ENCODE measurements around the gene ITPKB. TPM values are rescaled to one million over a fixed set of nuclear protein-coding genes. Genes with fewer than 3 reads are reported as not detected.
A peak's percentile ranks its signal among the peaks of the same experiment; 100 is the strongest.

The ITPKB gene
- total RNA-seq, 2 donors from 2014 or later, result 26.9 to 28.4 TPM

DNA sequence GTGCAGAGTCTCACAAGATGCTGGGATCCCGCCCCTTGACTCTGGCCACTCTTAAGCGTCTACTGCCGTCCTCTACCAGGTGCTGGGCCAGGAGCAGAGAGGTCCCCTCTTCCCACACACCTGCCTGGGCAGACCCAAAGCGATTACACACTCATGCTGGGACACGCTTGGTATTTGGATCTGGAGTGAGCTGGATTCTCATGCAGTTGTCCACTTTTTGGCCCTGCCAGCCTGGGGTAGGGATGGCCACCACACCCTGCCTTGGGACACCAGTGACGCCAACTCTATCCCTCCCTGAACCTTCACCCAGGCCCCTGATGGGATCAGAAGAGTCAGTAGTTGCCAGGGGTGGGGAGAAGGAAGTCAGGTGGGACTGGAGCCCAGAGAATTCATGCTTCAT, 28.6 kb downstream of the ITPKB start:
- H3K9me3 ChIP-seq, result no peaks in the 10 kb centered on the region
- TF ChIP-seq, protein P1, sequence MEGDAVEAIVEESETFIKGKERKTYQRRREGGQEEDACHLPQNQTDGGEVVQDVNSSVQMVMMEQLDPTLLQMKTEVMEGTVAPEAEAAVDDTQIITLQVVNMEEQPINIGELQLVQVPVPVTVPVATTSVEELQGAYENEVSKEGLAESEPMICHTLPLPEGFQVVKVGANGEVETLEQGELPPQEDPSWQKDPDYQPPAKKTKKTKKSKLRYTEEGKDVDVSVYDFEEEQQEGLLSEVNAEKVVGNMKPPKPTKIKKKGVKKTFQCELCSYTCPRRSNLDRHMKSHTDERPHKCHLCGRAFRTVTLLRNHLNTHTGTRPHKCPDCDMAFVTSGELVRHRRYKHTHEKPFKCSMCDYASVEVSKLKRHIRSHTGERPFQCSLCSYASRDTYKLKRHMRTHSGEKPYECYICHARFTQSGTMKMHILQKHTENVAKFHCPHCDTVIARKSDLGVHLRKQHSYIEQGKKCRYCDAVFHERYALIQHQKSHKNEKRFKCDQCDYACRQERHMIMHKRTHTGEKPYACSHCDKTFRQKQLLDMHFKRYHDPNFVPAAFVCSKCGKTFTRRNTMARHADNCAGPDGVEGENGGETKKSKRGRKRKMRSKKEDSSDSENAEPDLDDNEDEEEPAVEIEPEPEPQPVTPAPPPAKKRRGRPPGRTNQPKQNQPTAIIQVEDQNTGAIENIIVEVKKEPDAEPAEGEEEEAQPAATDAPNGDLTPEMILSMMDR (IDR thresholded peaks at IDR 0.05), result no peak
- no peak overlapping the region for H3K4me3 ChIP-seq
- no peaks in the 10 kb centered on the region for H3K36me3 ChIP-seq
- H3K4me1 ChIP-seq (ENCODE audit: control insufficient read depth in 1 of 2, low read depth in 2 of 2), result peaks cover 0 to 34% of the 10 kb centered on the region in 2 donors
- no peak for ATAC-seq (ENCODE audit: insufficient number of reproducible peaks, low FRiP score, low read depth)
- H3K27me3 ChIP-seq (replicated peaks; ENCODE audit: insufficient read depth), result no peaks in the 10 kb centered on the region
- DNase-seq (ENCODE audit: low spot score), result no peak
- no peak overlapping the region for H3K27ac ChIP-seq

DNA sequence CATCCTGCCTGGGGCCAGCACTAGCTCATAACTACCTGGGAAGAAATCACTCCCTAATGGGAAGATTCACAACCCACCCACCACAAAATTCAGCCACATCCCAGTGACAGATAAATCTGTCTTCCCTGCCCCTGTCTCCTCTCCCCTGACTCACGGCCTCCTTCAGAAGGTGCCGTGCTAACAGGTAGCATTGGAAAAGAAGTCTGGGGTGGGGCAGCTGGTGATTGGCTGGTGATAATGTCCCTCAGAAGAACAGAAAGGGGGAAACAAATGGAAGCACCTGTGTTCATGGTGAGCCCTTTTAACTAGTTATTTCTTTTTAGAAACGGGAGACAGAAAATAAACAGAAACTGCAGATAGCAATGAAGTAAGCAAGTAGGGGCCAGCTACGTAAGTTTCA, 29.1 kb downstream of the ITPKB start:
- Histone ChIP-seq H3K4me1 (ENCODE audit: control insufficient read depth in 1 of 2, low read depth in 2 of 2) (peaks cover 0 to 34% of the 10 kb centered on the region in 2 donors), H3K4me3 (no peak overlapping the region), H3K36me3 (no peaks in the 10 kb centered on the region), H3K9me3 (no peaks in the 10 kb centered on the region), H3K27me3 (replicated peaks; ENCODE audit: insufficient read depth) (no peaks in the 10 kb centered on the region), H3K27ac (no peak overlapping the region)
- ATAC-seq (ENCODE audit: insufficient number of reproducible peaks, low FRiP score, low read depth) (no peak), DNase-seq (ENCODE audit: low spot score) (no peak)
- TF ChIP-seq, protein P1 (IDR thresholded peaks at IDR 0.05), result no peak

DNA sequence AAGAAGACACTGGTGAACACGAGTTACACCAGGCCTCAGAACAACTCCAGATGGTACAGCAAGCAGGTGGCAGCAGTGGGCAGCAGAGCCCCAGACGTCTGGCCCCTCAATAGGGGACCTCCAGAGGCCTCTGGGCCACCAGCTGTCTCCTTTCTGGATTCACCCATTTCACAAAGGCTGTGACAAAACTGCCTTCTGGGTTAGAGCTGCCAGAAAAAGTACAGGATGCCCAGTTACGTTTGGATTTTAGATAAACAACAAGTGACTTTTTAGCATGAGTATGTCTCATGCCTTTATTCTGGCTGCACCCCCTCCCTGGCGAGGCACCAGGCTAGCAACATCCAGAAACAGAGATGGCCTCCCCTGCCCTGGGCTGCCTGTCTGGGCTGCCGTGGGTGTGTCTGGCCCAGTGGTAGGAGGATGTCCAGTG, 30.1 kb downstream of the ITPKB start:
- Histone ChIP-seq H3K27me3 (replicated peaks; ENCODE audit: insufficient read depth) (no peaks in the 10 kb centered on the region), H3K4me1 (ENCODE audit: control insufficient read depth in 1 of 2, low read depth in 2 of 2) (peaks cover 0 to 39% of the 10 kb centered on the region in 2 donors), H3K4me3 (no peak overlapping the region), H3K27ac (peak overlapping the region; percentile 37 to 49), H3K36me3 (no peaks in the 10 kb centered on the region), H3K9me3 (no peaks in the 10 kb centered on the region)
- no peak for ATAC-seq (ENCODE audit: insufficient number of reproducible peaks, low FRiP score, low read depth)
- DNase-seq (ENCODE audit: low spot score), result no peak
- TF ChIP-seq, protein P1 (IDR thresholded peaks at IDR 0.05), result no peak

DNA sequence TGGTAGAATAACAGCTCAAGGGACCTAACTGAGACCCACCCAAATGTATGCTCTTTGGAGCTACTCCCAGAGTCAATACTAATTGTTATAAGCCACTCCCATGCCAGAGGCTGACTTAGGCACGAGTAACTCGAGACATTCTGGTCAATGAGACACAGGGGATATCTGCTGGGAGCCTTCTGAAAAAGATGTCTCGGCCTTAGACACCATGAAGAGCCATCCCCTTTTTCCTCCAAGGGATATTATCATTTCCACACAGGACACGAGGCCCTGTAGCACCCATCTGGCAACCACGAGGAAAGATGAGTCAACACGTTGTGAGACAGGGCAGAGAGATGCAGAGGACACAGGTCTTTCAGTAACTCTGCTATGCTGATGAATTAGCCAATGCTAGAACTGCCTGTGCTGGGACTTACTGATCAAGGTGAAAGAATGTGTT, 30.7 kb downstream of the ITPKB start:
- H3K27ac ChIP-seq, result peak overlapping the region; percentile 37 to 49
- H3K9me3 ChIP-seq, result no peaks in the 10 kb centered on the region
- peaks cover 0 to 38% of the 10 kb centered on the region in 2 donors for H3K4me1 ChIP-seq (ENCODE audit: control insufficient read depth in 1 of 2, low read depth in 2 of 2)
- H3K4me3 ChIP-seq, result no peak overlapping the region
- ATAC-seq (ENCODE audit: insufficient number of reproducible peaks, low FRiP score, low read depth), result no peak
- no peaks in the 10 kb centered on the region for H3K36me3 ChIP-seq
- no peak for DNase-seq (ENCODE audit: low spot score)
- TF ChIP-seq, protein P1 (IDR thresholded peaks at IDR 0.05), result no peak
- H3K27me3 ChIP-seq (replicated peaks; ENCODE audit: insufficient read depth), result no peaks in the 10 kb centered on the region

DNA sequence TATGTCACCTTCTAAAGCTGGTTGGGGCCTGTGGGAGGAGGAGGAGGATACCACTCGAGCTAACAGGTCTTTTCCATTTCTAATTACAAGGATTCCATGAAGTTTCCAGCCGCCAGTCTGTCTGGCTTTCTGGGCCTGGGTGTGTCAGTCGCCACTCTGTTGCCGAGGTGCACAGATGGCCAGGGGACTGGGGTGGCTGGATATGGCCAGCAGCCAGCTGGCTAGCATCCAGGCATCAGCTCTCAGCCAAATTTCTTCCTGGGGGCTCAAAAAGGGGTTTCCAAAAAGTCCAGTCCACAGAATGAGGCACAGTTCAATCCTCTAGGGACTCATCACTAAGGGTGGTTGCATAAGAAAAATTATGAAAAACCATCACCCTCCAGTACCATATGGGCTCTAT, 32.4 kb downstream of the ITPKB start:
- no peak overlapping the region for H3K27ac ChIP-seq
- TF ChIP-seq, protein P1 (IDR thresholded peaks at IDR 0.05), result no peak
- no peak for DNase-seq (ENCODE audit: low spot score)

More for the DNA sequence above, 32.4 kb downstream of the ITPKB start:
- peaks cover 9 to 43% of the 10 kb centered on the region in 2 donors for H3K4me1 ChIP-seq (ENCODE audit: control insufficient read depth in 1 of 2, low read depth in 2 of 2)
- H3K27me3 ChIP-seq (replicated peaks; ENCODE audit: insufficient read depth), result no peaks in the 10 kb centered on the region
- no peaks in the 10 kb centered on the region for H3K36me3 ChIP-seq
- H3K9me3 ChIP-seq, result no peaks in the 10 kb centered on the region
- ATAC-seq (ENCODE audit: insufficient number of reproducible peaks, low FRiP score, low read depth), result no peak
- H3K4me3 ChIP-seq, result no peak overlapping the region

Data from thoracic aorta (tissue), 2 donors.